Liver (tissue), 9 donors: ENCODE measurements around the gene E2F2. TPM values are rescaled to one million over a fixed set of nuclear protein-coding genes. Genes with fewer than 3 reads are reported as not detected.

Experiments
- DNase-seq: peaks from one replicate; pipeline ENCODE4 v3.0.0-alpha.2; 2017; ENCODE audit warnings: low spot score
- H3K27ac ChIP-seq, 2 donors: one replicate each; pipeline ENCODE4 v1.7.0; 2013; ENCODE audit warnings: inconsistent platforms in 2 of 2, low read length in 2 of 2, control low read depth in 1 of 2, low read depth in 1 of 2, mild to moderate bottlenecking in 1 of 2
- H3K27me3 ChIP-seq, 4 donors: one replicate each; pipeline versions ENCODE4 v1.6.1 to v1.7.0; 2013; ENCODE audit warnings: low read length in 3 of 4, inconsistent platforms in 1 of 4, mild to moderate bottlenecking in 1 of 4, moderate library complexity in 1 of 4; ENCODE audit not compliant: control insufficient read depth in 4 of 4, insufficient read depth in 4 of 4
- H3K36me3 ChIP-seq, 4 donors: one replicate each; pipeline versions ENCODE4 v1.6.1 to v1.7.0; 2013; ENCODE audit warnings: low read length in 3 of 4, mild to moderate bottlenecking in 3 of 4, low read depth in 1 of 4, moderate library complexity in 1 of 4; ENCODE audit not compliant: control insufficient read depth in 4 of 4, insufficient read depth in 3 of 4
- H3K4me1 ChIP-seq, 4 donors: one replicate each; pipeline versions ENCODE4 v1.6.1 to v1.7.0; 2013; ENCODE audit warnings: low read length in 3 of 4, mild to moderate bottlenecking in 3 of 4, moderate library complexity in 1 of 4; ENCODE audit not compliant: control insufficient read depth in 4 of 4, insufficient read depth in 4 of 4
- H3K4me3 ChIP-seq, 3 donors: one replicate each; pipeline versions ENCODE4 v1.6.1 to v1.7.0; 2013; ENCODE audit warnings: low read length in 3 of 3, control low read depth in 1 of 3, low read depth in 1 of 3, mild to moderate bottlenecking in 1 of 3
- H3K9ac ChIP-seq, 2 donors: one replicate each; pipeline ENCODE4 v1.7.0; 2013; ENCODE audit warnings: low read length in 2 of 2, mild to moderate bottlenecking in 2 of 2, moderate library complexity in 2 of 2, control low read depth in 1 of 2, low read depth in 1 of 2
- H3K9me3 ChIP-seq, 4 donors: one replicate each; pipeline versions ENCODE4 v1.6.1 to v1.7.0; 2013; ENCODE audit warnings: low read length in 3 of 4; ENCODE audit not compliant: control insufficient read depth in 4 of 4
- GABPA ChIP-seq, 2 donors: IDR thresholded peaks in 1 of 2; conservative IDR thresholded peaks in 1 of 2; 2 replicates each; pipeline ENCODE4 v1.6.1; 2016; ENCODE audit warnings: antibody characterized with exemption in 2 of 2, mild to moderate bottlenecking in 1 of 2, moderate library complexity in 1 of 2
- HNF4A ChIP-seq, 2 donors: conservative IDR thresholded peaks; 2 replicates each; pipeline ENCODE4 v1.6.1; 2016; ENCODE audit warnings: antibody characterized with exemption in 2 of 2, mild to moderate bottlenecking in 2 of 2
- JUND ChIP-seq, 2 donors: IDR thresholded peaks; 2 replicates each; pipeline ENCODE4 v1.6.1; 2016; ENCODE audit warnings: antibody characterized with exemption in 2 of 2
- WGBS: extraction: QIAGEN DNeasy Blood & Tissue Kit; methylation state at CpG from one replicate; pipeline ENCODE4 v1.1.7; 2013; 5-methylcytosine and 5-hydroxymethylcytosine counted together
- polyA plus RNA-seq, 2 donors: library from polyadenylated mRNA; stranded (reverse) in 1 of 2; unstranded in 1 of 2; fragments of 200-250 nt in 1 of 2; fragments of >200 nt in 1 of 2; fragmentation: Nextera tagmentation in 1 of 2; extraction: Ambion mirVana in 1 of 2; gene quantifications; one replicate each; pipeline versions ENCODE4 v1.2.1 to v1.2.3, GENCODE V29; 2013 to 2015
- total RNA-seq, 2 donors: library from RNA; depleted of rRNA; stranded (reverse); fragments of >200 nt; gene quantifications; one replicate each; pipeline ENCODE4 v1.2.3, GENCODE V29; 2014
- TF ChIP-seq, protein P1 (sequence below): IDR thresholded peaks from 2 replicates; pipeline ENCODE4 v1.6.1; 2016; ENCODE audit warnings: antibody characterized with exemption
- TF ChIP-seq, protein P2 (sequence below): IDR thresholded peaks from 2 replicates; pipeline ENCODE4 v1.6.1; 2016; ENCODE audit warnings: antibody characterized with exemption
- TF ChIP-seq, protein P3 (sequence below): fragments of 150-350 bp; IDR thresholded peaks from 2 replicates; pipeline ENCODE4 v1.5.1; 2017; ENCODE audit warnings: improper control_type of control experiment, low read depth, low read length; ENCODE audit not compliant: missing input control
- TF ChIP-seq, protein P4 (sequence below): IDR thresholded peaks from 2 replicates; pipeline ENCODE4 v1.6.1; 2016; ENCODE audit warnings: antibody characterized with exemption, mild to moderate bottlenecking
- donor health status: healthy.
- donor health status: healthy.
- donor health status: healthy.
- donor health status: healthy.
- donor health status: healthy.

The E2F2 gene
- total and polyA plus RNA-seq, 4 donors, result 0.08 to 79.9 (median 0.44) TPM

DNA sequence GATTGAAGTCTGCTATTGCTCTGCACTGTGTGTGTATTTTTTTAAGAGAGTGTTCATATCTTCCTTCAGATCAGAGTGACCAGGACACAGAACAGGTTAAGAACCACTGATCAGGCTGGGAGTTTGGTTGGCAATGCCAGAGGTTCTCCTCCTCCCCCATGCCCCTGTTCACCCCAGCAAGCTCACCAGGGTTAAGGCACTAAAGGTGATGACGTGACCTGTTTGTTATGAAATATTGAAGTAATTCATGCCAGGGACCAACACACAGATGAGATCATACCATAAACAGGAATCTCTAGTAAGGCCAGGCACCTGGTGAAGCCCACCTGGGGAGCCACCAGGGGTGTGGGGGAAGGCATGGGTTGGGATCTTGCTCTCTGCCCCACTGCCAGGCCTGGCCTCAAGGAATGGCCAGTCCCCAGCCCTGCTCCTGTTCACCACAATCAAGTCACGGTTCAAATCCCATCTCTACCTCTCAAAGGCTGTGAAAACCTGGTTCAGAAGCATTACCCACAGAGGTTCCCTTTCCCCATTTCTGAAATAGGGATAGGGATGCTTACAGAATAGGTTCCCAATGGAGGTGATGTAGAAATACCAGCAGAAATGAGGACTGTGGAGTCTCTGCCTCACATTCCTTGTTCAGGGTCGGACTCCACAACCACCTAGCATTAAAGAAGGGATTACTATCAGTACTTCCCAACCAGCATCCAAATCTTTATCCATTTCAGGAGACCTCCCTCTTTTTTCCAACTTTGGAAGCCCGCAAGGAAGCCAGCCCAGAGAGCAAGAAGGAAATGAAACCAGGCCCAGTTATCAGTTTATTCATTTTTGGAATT, 25.8 kb upstream of the E2F2 start:
- peak overlapping the region; percentile 20 to 67 for H3K9ac ChIP-seq
- peak overlapping the region; percentile 81 to 87 for H3K27ac ChIP-seq
- no peaks in the 10 kb centered on the region for H3K9me3 ChIP-seq
- H3K4me3 ChIP-seq, result peak overlapping the region in 2 of 3 donors; percentile 67 to 85
- WGBS, result 70% methylated on average over 4 of the region's 4 CpGs
- no peak for TF ChIP-seq JUND (IDR thresholded peaks at IDR 0.05)
- TF ChIP-seq, protein P1, sequence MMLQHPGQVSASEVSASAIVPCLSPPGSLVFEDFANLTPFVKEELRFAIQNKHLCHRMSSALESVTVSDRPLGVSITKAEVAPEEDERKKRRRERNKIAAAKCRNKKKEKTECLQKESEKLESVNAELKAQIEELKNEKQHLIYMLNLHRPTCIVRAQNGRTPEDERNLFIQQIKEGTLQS, result no peak
- TF ChIP-seq HNF4A (conservative IDR thresholded peaks at IDR 0.05), result no peak
- TF ChIP-seq, protein P2, sequence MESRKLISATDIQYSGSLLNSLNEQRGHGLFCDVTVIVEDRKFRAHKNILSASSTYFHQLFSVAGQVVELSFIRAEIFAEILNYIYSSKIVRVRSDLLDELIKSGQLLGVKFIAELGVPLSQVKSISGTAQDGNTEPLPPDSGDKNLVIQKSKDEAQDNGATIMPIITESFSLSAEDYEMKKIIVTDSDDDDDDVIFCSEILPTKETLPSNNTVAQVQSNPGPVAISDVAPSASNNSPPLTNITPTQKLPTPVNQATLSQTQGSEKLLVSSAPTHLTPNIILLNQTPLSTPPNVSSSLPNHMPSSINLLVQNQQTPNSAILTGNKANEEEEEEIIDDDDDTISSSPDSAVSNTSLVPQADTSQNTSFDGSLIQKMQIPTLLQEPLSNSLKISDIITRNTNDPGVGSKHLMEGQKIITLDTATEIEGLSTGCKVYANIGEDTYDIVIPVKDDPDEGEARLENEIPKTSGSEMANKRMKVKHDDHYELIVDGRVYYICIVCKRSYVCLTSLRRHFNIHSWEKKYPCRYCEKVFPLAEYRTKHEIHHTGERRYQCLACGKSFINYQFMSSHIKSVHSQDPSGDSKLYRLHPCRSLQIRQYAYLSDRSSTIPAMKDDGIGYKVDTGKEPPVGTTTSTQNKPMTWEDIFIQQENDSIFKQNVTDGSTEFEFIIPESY, result no peak
- DNase-seq, result no peak
- peaks cover 0 to 36% (median 18%) of the 10 kb centered on the region in 4 donors for H3K4me1 ChIP-seq
- no peaks in the 10 kb centered on the region for H3K27me3 ChIP-seq
- H3K36me3 ChIP-seq, result no peaks in the 10 kb centered on the region

- Histone ChIP-seq H3K4me3 (no peak overlapping the region), H3K9me3 (no peaks in the 10 kb centered on the region), H3K9ac (peak overlapping the region in 1 of 2 donors; percentile 23), H3K36me3 (no peaks in the 10 kb centered on the region), H3K27me3 (no peaks in the 10 kb centered on the region), H3K4me1 (peaks cover 0 to 32% (median 17%) of the 10 kb centered on the region in 4 donors), H3K27ac (peak overlapping the region; percentile 81 to 87)
- no peak for DNase-seq
- TF ChIP-seq, protein P3, sequence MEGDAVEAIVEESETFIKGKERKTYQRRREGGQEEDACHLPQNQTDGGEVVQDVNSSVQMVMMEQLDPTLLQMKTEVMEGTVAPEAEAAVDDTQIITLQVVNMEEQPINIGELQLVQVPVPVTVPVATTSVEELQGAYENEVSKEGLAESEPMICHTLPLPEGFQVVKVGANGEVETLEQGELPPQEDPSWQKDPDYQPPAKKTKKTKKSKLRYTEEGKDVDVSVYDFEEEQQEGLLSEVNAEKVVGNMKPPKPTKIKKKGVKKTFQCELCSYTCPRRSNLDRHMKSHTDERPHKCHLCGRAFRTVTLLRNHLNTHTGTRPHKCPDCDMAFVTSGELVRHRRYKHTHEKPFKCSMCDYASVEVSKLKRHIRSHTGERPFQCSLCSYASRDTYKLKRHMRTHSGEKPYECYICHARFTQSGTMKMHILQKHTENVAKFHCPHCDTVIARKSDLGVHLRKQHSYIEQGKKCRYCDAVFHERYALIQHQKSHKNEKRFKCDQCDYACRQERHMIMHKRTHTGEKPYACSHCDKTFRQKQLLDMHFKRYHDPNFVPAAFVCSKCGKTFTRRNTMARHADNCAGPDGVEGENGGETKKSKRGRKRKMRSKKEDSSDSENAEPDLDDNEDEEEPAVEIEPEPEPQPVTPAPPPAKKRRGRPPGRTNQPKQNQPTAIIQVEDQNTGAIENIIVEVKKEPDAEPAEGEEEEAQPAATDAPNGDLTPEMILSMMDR, result no peak
- no peak for TF ChIP-seq GABPA (IDR thresholded peaks at IDR 0.05 in 1 of 2, conservative IDR thresholded peaks at IDR 0.05 in 1 of 2)
- TF ChIP-seq, protein P4, sequence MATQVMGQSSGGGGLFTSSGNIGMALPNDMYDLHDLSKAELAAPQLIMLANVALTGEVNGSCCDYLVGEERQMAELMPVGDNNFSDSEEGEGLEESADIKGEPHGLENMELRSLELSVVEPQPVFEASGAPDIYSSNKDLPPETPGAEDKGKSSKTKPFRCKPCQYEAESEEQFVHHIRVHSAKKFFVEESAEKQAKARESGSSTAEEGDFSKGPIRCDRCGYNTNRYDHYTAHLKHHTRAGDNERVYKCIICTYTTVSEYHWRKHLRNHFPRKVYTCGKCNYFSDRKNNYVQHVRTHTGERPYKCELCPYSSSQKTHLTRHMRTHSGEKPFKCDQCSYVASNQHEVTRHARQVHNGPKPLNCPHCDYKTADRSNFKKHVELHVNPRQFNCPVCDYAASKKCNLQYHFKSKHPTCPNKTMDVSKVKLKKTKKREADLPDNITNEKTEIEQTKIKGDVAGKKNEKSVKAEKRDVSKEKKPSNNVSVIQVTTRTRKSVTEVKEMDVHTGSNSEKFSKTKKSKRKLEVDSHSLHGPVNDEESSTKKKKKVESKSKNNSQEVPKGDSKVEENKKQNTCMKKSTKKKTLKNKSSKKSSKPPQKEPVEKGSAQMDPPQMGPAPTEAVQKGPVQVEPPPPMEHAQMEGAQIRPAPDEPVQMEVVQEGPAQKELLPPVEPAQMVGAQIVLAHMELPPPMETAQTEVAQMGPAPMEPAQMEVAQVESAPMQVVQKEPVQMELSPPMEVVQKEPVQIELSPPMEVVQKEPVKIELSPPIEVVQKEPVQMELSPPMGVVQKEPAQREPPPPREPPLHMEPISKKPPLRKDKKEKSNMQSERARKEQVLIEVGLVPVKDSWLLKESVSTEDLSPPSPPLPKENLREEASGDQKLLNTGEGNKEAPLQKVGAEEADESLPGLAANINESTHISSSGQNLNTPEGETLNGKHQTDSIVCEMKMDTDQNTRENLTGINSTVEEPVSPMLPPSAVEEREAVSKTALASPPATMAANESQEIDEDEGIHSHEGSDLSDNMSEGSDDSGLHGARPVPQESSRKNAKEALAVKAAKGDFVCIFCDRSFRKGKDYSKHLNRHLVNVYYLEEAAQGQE, result peak; percentile 91
- WGBS, result 69% methylated on average over 9 of the region's 9 CpGs
Observed at GRCh38 chr1:23555986-23556634, 25.1 kb upstream of the E2F2 start.
